NAMALWA (cell line): ENCODE data around the gene FAM131A.
A peak's percentile ranks its signal among the peaks of the same experiment; 100 is the strongest.
"Not testable (repeated sequence)": the region's sequence is repeated elsewhere in the genome, so short reads cannot be mapped to it uniquely, and the experiment has no call there.

Experiments used
- DNase-seq: peaks from one replicate; pipeline ENCODE4 v3.0.0-alpha.2; 2015; ENCODE audit warnings: low spot score

Gene FAM131A

DNA sequence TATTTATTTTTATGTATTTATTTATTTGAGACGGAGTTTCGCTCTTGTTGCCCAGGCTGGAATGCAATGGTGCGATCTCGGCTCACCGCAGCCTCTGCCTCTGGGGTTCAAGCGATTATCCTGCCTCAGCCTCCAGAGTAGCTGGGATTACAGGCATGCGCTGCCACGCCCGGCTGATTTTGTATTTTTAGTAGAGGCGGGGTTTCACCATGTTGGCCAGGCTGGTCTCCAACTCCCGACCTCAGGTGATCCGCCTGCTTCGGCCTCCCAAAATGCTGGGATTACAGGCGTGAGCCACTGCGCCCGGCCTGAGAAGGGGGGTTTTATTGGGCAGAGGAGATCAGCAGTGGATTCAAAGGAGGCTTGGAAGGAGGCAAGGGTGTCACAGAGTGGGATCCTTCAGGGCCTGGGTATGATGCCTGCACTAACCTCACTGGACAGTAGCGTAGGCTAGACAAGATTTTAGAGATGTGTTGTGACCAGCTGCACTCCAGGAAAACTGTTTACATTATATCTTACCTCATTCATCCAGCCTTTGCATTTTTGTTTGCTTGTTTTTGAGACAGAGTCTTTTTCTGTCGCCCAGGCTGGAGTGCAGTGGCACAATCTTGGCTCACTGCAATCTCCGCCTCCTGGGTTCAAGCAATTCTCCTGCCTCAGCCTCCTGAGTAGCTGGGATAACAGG lies 2.2 kb downstream of the FAM131A start:
- DNase-seq = not testable (repeated sequence)

- no peak for DNase-seq
These were observed 4.5 kb downstream of the FAM131A start for GRCh38 chr3:184341925-184342324.

DNA sequence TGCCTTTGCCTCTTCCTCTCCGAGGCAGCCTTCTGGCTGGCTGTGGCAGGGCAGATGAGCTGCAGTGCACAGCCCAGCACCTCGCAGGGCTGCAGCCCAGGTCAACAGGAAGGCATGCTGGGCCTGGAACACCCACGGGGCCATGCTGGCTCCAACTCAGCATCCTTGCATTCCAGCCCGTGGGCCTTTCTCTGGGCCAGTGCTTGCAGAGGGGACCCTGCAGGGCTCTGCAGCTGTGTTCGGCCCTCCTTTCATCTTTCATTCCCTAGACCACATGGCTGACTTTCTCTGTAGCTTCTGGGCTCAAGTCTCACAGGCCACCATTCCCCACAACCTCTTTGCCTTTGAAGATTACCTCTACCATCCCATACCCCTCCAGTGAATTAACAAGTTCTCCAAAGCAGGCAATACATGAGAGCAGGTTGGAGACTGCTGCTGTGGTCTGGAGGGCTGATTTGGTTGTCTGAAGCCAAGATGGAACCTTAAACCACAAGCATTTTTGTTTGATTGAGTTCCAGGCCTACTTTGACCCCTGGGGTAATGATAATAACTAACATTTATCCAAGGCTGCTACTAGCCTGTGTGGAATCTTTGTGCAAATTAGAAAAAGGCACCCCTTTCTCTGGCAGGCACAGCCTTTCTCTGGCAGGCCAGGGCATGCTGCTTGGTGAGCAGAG lies 5.9 kb downstream of the FAM131A start:
- DNase-seq = no peak

GRCh38 chr3:184344579-184345316 lies 7.3 kb downstream of the FAM131A start:
- no peak for DNase-seq

- DNase-seq = peak; percentile 72
These were observed 8.1 kb downstream of the FAM131A start for GRCh38 chr3:184345317-184346144.

GRCh38 chr3:184346480-184347190 lies 9.2 kb downstream of the FAM131A start:
- DNase-seq = no peak

DNA sequence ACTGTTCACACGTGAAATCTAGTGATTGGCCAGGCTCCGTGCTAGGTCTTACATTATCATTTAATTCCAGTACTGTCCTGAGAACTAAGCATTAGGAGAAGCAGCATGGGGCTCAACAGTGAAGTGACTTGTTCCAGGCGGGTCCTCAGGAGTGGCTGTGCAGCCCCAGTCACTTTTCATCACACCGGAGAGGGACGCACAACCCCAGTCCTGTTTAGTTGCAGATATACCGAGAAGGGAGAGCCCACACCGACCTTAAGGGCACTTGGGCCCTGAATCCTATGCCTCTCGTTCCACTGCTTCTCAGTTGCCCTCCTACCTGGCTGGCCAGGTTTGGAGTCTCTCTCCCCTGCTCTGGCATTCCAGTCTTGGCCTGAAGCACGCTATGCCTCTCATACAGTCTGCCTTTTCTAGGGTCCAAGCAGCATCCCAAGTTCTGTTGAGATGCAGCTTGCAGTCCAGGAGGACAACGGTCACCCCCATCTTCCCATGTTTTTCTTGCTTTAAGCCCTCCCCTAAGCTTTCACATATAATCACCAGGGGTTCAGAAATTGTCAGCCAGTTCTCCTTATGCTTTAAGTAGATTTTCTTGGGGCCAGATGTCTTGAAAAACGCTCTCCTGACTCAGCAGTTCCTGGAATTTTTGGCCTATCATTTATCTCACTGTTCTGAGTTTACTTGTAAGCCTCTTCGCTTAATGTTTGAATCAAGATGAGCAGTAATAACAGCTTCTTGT lies 10.1 kb downstream of the FAM131A start:
- no peak for DNase-seq

DNA sequence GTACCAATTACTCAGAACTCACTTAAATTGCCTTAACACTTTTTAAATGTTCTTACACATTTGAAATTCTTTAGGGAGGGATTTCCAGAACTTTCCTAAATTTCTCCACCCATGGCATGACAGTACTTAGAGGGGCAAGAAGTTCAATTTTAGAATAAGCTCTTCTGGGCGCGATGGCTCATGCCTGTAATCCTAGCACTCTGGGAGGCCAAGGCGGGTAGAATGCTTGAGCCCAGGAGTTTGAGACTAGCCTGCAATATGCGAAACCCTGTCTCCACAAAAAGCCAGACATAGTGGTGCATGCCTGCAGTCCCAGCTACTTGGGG lies 10.6 kb downstream of the FAM131A start:
- DNase-seq = no peak

DNA sequence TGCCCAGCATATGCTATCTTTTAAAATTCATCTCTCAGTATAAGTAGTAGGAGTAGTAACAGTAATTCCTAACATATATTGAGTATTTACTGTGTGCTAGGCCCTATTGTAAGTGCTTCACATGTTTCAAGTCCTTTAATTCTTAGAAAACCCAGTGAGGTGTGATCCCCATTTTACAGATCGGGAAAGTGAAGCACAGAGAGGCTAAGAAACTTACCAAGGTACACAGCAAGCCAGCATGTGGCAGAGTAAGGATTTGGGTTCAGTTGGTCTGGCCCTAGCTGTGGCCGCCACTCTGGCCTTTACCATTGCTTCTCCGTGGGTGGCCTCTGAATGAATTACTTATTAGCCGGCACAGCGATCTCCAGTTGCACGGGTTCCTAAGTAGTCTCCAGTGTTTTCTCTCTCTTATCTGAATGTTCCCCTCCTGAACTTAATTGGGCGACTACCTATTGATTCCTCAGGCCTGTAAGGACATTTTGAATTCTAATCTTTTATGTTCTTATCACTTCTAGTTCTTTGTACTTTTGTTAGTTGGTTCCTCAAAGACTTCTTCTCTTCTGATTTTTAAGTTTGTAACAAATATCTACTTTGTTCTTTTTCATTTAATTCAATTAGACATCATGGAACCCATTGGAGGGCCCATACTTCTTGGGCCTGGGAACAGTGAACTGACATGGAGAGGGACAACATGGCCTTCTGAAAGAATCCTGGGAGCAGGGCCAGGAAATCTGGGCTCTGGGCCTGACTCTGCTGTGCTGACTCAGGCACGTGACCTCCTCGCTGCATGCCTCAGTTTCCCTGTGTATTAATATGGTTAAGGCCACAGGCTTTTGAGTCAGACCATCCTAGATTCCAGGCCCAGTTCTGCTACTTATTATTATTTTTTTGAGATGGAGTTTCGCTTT lies 12.4 kb downstream of the FAM131A start:
- DNase-seq = no peak

DNA sequence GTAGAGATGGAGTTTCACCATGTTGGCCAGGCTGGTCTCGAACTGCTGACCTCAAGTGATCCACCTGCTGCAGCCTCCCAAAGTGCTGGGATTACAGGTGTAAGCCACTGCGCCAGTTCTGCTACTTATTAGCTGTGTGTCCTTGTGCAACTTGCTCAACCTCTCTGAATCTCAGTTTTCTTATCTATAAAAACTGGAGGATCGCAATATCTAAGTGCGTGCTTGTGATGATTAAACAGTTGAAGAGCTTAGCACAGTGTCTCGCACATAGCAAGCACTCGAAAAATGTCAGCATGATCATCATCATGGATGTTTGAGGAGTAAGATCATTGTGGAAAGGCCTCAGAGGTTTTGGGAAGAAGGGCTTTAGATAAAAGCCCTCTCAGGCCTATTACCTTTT lies 13.2 kb downstream of the FAM131A start:
- no peak for DNase-seq

GRCh38 chr3:184351511-184352148 lies 14.2 kb downstream of the FAM131A start:
- no peak for DNase-seq

DNA sequence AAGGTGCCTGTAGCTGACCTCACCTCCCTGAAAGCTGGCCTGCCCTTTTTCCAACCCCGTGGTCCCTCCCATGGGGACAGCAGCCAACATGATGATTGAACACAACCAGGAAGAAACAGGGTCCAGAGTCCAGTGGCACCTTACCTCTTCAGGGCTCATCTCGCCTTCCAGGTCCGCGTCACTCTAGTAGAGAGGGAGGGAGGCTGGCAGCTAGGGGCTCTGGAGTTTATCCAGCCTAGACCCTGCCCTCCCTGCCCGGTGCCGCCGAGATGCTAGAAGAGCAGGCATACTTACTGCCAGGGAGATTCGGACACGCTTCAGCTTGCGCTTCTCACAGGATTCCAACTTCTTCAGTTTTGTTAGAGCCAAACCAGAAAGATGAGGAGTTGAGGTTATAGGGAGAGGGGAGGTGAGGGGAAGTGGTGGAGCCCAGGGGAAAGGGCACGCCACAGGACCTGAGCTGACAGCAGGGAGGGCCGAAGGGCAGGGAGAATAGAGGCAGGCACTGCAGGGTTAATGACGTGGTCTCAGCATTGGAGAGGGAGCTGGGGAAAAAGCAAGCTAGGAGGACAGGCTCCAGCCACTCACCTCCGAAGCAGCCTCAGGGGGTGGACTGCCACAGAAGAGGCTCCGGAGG lies 14.9 kb downstream of the FAM131A start:
- DNase-seq = no peak

- DNase-seq = no peak
These were observed 15.6 kb downstream of the FAM131A start for GRCh38 chr3:184352897-184353545.

DNA sequence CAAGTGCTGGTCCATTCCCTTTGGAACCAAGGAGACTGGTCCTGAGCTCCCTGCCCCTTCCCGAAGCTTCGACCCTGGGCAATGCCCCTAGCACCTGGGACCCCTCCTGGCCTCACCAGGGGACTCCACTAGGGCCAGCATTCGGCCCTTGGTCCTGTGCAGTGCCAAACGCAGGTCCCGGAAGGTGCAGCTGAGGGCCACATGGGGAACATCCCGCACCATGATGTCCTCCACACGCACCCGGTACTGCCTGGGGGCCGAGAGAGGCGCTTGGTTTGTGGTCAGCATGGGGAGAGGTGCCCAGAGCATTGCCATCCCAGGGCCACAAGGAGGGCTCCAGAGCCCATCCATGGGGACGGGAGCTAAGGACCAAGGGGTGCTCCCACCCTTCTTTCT lies 16.1 kb downstream of the FAM131A start:
- DNase-seq = no peak

DNA sequence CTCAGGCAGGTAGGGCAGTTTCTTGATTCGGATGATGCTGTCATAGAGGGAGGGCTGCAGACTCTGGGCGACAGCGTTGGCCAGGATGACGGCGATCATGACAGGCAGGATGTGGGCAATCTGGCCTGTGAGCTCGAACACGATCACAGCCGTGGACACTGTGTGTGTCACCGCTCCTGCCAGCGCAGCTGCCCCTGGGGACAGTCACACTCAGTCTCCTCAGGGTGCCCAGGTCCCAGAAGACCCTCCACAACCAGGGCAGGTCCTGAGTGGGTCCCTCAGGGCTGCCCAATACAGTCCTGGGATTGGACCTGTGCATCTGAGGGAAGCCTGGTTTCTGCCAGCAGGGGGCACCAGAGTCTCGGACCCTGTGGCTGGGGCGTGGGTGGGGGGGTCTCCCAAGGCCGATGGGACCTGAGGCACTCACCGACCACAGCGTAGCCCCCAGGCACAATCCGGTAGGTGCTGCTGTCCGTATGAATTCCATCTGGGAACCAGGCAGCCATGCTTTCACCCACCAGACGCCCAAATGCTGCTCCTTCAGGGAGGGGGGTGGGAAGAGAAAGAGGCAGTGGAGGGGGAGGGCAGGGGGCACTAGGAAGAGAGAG lies 16.8 kb downstream of the FAM131A start:
- DNase-seq = peak; percentile 67

DNA sequence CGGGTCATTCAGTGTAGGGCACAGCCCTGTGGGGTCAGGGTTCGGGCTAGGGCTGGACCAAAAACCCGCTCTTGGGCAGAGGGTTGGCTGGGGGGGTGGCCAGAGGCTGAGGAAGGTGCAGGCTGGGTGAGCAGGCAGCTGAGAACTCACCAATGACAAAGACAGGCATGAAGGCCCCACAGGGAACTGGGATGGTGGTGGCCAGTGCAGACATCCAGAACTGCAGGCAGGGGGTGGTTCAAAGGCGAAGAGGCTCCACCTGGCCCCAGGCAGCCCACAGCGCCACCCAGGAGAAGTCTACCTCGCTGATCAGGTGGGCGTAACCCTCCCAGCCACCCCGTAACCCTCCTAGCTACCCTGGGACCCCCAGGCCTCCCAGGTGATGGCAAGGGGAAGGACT lies 17.4 kb downstream of the FAM131A start:
- DNase-seq = no peak

GRCh38 chr3:184355261-184356040 lies 18.1 kb downstream of the FAM131A start:
- DNase-seq = no peak
